Measurements from ENCODE around the gene CRELD2. TPM values are rescaled to one million over a fixed set of nuclear protein-coding genes. Genes with fewer than 3 reads are reported as not detected.

CRELD2 gene
- total RNA-seq: 25.7 TPM

GRCh38 chr22:49917974-49918910 lies at the start of gene CRELD2, which contains the start of gene ALG12:
Gene CRELD2, plus strand, starts transcription at chr22:49918634. Its CDS starts 136 bp downstream, at chr22:49918770.
Gene ALG12, minus strand, starts transcription at chr22:49918438. Its CDS starts 4,673 bp downstream, at chr22:49913765.

GRCh38 chr22:49960159-49961004 lies 41.9 kb downstream of the CRELD2 start, which contains the start of gene PIM3:
Gene PIM3, plus strand, starts transcription at chr22:49960772. Its CDS starts 176 bp downstream, at chr22:49960948.

Small RNAs within 50 kb of the gene (small RNA-seq; reads per million reads assigned to genes)
- gene MIR6821 (ENCODE audit: low replicate concordance): not detected

Other genes starting within 250 kb of the CRELD2 start
- gene BRD1, start 90.8 kb upstream of the CRELD2 start, total RNA-seq: 43.8 TPM
- gene ZBED4, start 64.8 kb upstream of the CRELD2 start, total RNA-seq: 12.5 TPM
- 28.6 TPM for gene ALG12, start 196 bp upstream of the CRELD2 start, total RNA-seq
- 60.5 TPM for gene PIM3, start 42.1 kb downstream of the CRELD2 start, total RNA-seq
- not detected for gene IL17REL, start 94.1 kb downstream of the CRELD2 start, total RNA-seq
- gene TTLL8, start 139.7 kb downstream of the CRELD2 start, total RNA-seq: not detected
- gene MLC1, start 166.8 kb downstream of the CRELD2 start, total RNA-seq: 3.0 TPM
- 0.99 TPM for gene MOV10L1, start 171.4 kb downstream of the CRELD2 start, total RNA-seq

All from metanephros (tissue), 2 donors.